K562 (cell line): ENCODE measurements around the gene GET4.

Source experiments
- PCBP2 ChIP-seq: fragments of 200-400 bp; formaldehyde crosslinking; IDR thresholded peaks from 2 replicates; pipeline ENCODE4 v1.6.1; 2018; ENCODE audit warnings: low read length, low read depth, mild to moderate bottlenecking, moderate library complexity; ENCODE audit not compliant: poor library complexity, severe bottlenecking
- SRF ChIP-seq, 2 experiments: fragments of 250-450, 450-650 bp in 1 of 2; sonication (Bioruptor Pico) in 1 of 2; sonication (generic) in 1 of 2; formaldehyde crosslinking; IDR thresholded peaks; 2 replicates each; pipeline versions ENCODE4 v1.5.0 to v1.5.1; 2020 to 2022; ENCODE audit warnings: mild to moderate bottlenecking in 1 of 2, missing genetic modification reagents in 1 of 2

DNA sequence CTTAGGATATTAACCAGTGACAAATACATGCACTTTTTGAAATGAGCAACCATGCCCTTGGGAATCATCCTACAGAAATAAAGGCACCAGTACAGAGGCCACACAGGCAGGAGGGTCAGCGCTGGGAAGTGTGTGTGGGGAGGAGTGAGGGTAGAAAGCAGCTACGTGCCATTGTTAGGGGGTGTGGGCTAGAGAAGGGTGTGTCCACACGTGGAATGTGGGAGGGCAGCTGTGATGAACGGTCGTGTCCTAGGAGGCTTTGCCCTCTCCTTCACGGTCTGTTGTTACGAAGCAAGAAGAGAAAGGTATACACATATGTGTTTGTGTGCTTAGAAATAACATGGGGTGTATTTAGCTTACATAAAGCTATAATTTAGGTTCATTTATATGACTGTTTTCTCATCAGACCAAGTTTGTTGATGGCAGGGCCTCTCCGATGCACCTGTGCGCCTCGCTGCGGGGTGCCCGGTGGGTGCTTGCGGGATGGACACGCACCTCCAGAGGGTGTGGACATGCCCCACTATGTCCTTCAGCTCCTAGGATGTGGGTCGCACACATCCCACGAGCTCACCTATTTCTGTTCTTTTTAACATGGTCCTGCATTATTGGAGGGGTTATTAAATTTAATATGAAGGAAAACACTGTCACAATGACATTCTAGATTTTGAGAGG, 16.9 kb upstream of the GET4 start:
- TF ChIP-seq PCBP2 (no peak), SRF (CRISPR knock-in tag; IDR thresholded peaks at IDR 0.05) (no peak)
